Endometrial microvascular endothelial cells (primary cell): Measurements from ENCODE around the gene SUMO1. TPM values are rescaled to one million over a fixed set of nuclear protein-coding genes. Genes with fewer than 3 reads are reported as not detected.
"Not testable (repeated sequence)": the region's sequence is repeated elsewhere in the genome, so short reads cannot be mapped to it uniquely, and the experiment has no call there.

Experiments
- in situ Hi-C: cut with HindIII; loops from 2 replicates; pipeline ENCODE4 v1.10.0; 2017; ENCODE audit warnings: low sequenced_read_pairs, low pct_unique_long_range_greater_than_20kb; ENCODE audit errors: inconsistent ontology term
- total RNA-seq: library from RNA; depleted of rRNA; stranded (reverse); fragments of >200 nt; gene quantifications from one replicate; pipeline ENCODE4 v1.2.3, GENCODE V29; 2015; ENCODE audit errors: inconsistent ontology term

SUMO1 gene
- total RNA-seq = 110 TPM

- in situ Hi-C loops = no loop called here
Measured at GRCh38 chr2:202238234-202239197, at the start of gene SUMO1. Gene SUMO1, minus strand, starts transcription at chr2:202238597. Its CDS starts 146 bp downstream, at chr2:202238451.

- in situ Hi-C loops = no loop called here
Measured at GRCh38 chr2:202286595-202286994, 48.2 kb upstream of the SUMO1 start.

DNA sequence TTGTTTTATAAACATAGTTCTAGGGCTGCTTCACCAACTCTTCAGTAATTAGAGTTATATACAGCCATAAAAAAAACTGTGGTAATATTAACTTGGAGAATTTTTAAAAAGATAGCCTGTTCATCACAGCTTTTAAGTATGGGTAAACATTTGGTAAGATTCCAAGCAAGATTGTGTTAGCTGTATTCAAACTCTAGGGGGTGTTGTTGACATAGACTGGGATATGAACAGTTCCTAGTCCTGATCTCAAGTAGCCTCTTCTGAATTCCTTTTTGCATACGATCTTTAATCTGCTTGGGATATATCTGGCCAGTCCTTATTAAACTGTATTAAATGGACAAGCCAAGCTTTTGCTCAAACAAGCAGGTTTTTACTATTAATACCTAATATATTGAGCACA is 40.5 kb upstream of the SUMO1 start:
- in situ Hi-C loops = no loop called here

- in situ Hi-C loops = no loop called here
Measured at GRCh38 chr2:202278036-202278760, 39.8 kb upstream of the SUMO1 start.

- in situ Hi-C loops = not testable (repeated sequence)
Measured at GRCh38 chr2:202276078-202276720, 37.8 kb upstream of the SUMO1 start.

DNA sequence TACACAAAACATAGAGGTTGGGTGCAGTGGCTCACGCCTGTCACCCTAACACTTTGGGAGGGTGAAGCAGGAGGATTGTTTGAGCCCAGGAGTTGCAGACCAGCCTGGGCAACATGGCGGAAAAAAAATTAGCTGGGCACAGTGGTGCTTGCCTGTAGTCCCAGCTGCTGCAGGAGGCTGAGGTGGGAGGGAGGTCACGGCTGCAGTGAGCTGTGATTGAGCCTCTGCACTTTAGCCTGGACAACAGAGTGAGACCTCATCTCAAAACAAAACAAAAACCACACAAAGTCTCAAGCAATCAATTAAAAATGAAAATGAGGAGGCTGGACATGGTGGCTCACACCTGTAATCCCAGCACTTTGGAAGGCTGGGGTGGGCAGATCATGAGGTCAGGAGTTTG is 32.1 kb upstream of the SUMO1 start:
- in situ Hi-C loops = no loop called here

- in situ Hi-C loops = no loop called here
Measured at GRCh38 chr2:202269585-202269984, 31.2 kb upstream of the SUMO1 start.

GRCh38 chr2:202267495-202267894 is 29.1 kb upstream of the SUMO1 start:
- in situ Hi-C loops = no loop called here

GRCh38 chr2:202265467-202266277 is 27.3 kb upstream of the SUMO1 start, which contains the start of gene NOP58:
Gene NOP58, plus strand, starts transcription at chr2:202265763. Its CDS starts 179 bp downstream, at chr2:202265942.
- in situ Hi-C loops = no loop called here

DNA sequence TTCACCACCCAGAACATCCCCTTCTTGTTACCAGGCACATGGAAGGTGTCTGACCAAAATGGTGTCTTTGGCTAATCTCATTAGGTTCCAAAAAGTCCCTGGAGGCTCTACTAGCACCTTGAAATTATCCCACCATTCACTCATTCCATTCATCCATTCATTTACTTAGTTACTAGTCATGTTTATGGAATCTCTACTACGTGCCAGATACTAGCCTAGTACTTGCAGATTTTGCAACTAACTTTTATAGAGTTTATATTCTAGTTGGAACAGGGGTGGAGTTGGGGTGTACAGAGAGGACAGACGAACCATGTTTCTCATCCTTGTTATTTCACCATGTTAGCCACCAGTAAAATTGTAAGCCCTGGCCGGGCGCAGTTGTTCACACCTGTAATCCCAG is 23.1 kb upstream of the SUMO1 start:
- in situ Hi-C loops = no loop called here

GRCh38 chr2:202251494-202251893 is 13.1 kb upstream of the SUMO1 start:
- in situ Hi-C loops = no loop called here

DNA sequence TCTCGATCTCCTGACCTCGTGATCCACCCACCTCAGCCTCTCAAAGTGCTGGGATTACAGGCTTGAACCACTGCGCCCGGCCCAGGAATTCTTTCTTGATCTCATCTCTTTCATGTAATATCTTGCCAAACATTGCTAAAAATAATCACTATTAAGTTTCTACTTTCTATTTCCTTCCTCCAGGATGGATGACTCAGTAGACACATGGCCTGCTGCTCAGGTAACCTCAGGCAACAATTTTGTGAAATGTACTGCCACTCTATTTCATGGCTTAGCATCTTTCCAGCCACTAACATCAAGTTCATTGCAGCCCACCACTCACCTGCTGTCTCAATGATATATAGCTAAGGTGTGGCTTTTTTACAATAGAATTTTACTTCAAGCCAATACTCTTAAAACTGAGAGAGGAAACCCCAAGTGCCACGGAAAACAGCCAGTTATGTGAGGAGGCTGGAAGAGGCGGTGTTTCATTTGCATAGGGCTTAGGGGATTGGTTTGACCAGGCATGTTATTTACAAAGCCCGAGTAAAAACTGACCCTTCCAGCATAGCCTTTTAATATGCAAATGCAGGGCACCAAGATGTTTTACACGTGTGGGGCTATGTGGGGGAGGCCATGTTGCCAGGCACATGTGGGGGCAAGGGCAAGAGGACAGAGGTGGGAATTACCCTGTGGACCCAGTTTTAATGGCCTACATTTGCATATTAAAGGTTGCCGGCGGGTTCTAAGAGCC is 11.3 kb upstream of the SUMO1 start:
- in situ Hi-C loops = no loop called here

- in situ Hi-C loops = not testable (repeated sequence)
Measured at GRCh38 chr2:202247710-202248109, 9.3 kb upstream of the SUMO1 start.

- in situ Hi-C loops = no loop called here
Measured at GRCh38 chr2:202237787-202238233, 587 bp downstream of the SUMO1 start.

DNA sequence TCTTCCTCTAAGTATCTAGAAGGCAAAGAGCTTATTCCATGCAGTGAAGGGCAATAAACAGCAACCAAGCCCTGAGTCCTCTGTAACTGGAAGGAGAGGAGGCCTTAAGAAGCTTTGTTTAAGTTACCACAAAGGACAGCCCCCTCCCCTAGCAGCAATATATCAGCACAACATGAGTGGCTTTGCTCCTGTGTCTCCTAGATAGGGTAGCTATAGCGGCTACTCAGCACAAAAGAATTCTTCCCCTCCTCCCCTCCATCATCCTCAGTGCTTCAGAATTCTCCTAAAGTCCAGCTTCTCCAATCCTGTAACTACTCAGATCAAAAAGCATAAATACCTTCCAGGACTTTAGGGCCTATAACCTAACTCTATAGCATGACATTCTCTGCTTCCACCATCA is 16.5 kb downstream of the SUMO1 start:
- in situ Hi-C loops = no loop called here

GRCh38 chr2:202215179-202215578 is 23.2 kb downstream of the SUMO1 start:
- in situ Hi-C loops = no loop called here

GRCh38 chr2:202208526-202208925 is 29.9 kb downstream of the SUMO1 start:
- in situ Hi-C loops = no loop called here

DNA sequence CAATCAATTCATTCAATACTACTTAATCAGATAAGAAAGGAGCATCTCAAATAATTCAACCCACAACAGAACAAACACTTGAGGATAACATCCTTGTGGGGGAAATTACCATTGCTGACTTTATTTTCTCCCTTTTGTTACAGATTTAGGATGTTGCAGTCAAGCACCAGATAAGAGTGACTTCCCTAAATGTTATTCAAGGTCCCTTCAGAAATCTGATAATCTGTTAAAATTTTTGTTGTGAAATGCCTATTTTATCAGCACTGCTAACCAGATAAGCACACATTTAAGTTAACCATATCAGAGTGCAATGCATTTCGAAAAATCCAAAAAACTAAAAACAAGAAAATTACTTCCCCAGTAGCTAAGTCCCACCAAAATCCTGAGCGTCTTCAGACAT is 33.5 kb downstream of the SUMO1 start:
- in situ Hi-C loops = no loop called here
